ENCODE data around the gene OR2S2.

GRCh38 chr9:35932735-35933134, 25.2 kb downstream of the OR2S2 start:
- TF ChIP-seq POLR2A (IDR thresholded peaks at IDR 0.05; ENCODE audit: low read depth, low read length) (no peak), TAF1 (IDR thresholded peaks at IDR 0.05; ENCODE audit: borderline replicate concordance, low read depth, low read length) (no peak)

All from GM12892 (cell line).